ENCODE data around the gene PDE4D. TPM values are rescaled to one million over a fixed set of nuclear protein-coding genes. Genes with fewer than 3 reads are reported as not detected.

PDE4D gene
- total and polyA plus RNA-seq, 2 donors (not counting 3 experiments of a cell fraction or from before 2014, with no cell fraction given): 34.5 to 51.2 TPM

DNA sequence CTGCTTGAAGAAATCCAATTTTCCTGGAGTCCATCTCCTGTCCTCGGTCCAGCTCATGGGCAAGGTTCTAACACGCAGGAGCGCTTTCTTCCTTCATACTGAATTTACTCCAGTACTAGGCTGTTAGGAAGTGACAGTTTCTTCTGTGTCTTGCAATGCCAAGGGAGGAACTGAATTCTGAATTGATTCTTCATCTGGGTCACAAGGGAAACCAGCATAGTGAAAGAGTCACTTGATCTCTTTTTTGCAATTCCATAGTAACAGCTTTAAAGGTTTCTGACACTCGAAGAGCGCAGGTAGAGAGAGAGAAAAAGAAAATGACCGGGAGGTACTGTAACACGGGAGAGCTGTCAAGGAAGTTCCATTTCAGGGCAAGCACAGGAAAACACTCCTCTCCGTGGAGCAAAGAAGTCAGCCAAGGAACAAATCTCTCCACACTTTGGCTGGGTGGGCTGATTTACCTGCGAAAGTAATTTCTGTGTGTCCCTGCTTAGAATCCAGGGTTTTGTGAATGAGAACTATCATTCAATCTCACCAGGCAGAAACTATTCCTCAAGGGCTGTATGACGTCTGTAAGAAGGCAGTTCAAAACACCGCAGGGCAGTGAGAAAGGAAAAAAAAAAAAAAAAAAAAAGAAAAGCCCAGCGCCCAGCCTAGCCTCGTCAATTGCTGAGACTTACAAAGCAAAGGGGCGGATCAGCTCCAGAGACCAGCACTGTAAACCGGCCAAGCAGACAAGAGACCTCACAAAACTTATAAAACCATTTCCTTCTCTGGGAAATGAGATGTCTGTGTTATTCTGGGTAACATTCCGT is 617.8 kb downstream of the PDE4D start:
- Histone ChIP-seq H3K4me2 (ENCODE audit: insufficient read depth, low read length) (peak overlapping the region; percentile 100), H3K4me1 (ENCODE audit: control insufficient read depth, extremely low read depth, insufficient read depth, low read length) (peaks cover 25% of the 10 kb centered on the region), H3K27me3 (ENCODE audit: control insufficient read depth in 2 of 2, insufficient read depth in 2 of 2, low read length in 2 of 2) (no peaks in the 10 kb centered on the region), H3K79me2 (ENCODE audit: control insufficient read depth, insufficient read depth, low read length) (no peaks in the 10 kb centered on the region), H3K9ac (replicated peaks; ENCODE audit: extremely low read depth, insufficient read depth, low read length) (peak overlapping the region; percentile 94), H4K20me1 (replicated peaks; ENCODE audit: control insufficient read depth, extremely low read depth, insufficient read depth, low read length) (no peaks in the 10 kb centered on the region), H3K36me3 (ENCODE audit: control insufficient read depth in 2 of 2, extremely low read depth in 1 of 2, insufficient read depth in 2 of 2, low read length in 2 of 2) (no peaks in the 10 kb centered on the region), H3K9me3 (replicated peaks; ENCODE audit: control insufficient read depth, insufficient read depth, low read length) (no peaks in the 10 kb centered on the region), H2AFZ (ENCODE audit: low read depth, low read length) (peak overlapping the region; percentile 91), H3K9me1 (replicated peaks; ENCODE audit: control insufficient read depth, extremely low read depth, insufficient read depth, low read length) (no peaks in the 10 kb centered on the region), H3K4me3 (replicated peaks in 1 of 3; ENCODE audit: insufficient read depth in 1 of 3, low read depth in 1 of 3, low read length in 3 of 3) (peak overlapping the region; percentile 34 to 97 (median 52)), H3K27ac (ENCODE audit: insufficient read depth, low read depth, low read length) (peak overlapping the region; percentile 90)
- FAIRE-seq (peak; percentile 62), DNase-seq (ENCODE audit: low read depth, low spot score) (peak; percentile 85)
- dilution Hi-C loops (cut with MboI; ENCODE audit: extremely low pct_ligation_motif_present, low sequenced_read_pairs): no loop called here
- BruUV-seq (replicated peaks): TSS peak; percentile 56
- POLR2A ChIA-PET: interaction anchor here (1.3 kb wide), 1 partner anchor 9 kb away, joined by 5 read pairs; no protein-coding TSS in a partner anchor
- intact Hi-C loops (cut with micrococcal nuclease): loop anchor here (1.0 to 5.0 kb wide), 4 partner anchors 13 to 53 kb away; no protein-coding TSS in a partner anchor
- TF ChIP-seq EZH2 (IDR thresholded peaks at IDR 0.05; ENCODE audit: borderline replicate concordance, low read depth, low read length, severe bottlenecking): no peak
- no peak for TF ChIP-seq GATA2 (IDR thresholded peaks at IDR 0.05; ENCODE audit: insufficient read depth, insufficient read length, low read depth, low read length)
- peak; percentile 5 for TF ChIP-seq POLR2A (IDR thresholded peaks at IDR 0.05; ENCODE audit: low read depth, low read length)
- TF ChIP-seq, protein P1, sequence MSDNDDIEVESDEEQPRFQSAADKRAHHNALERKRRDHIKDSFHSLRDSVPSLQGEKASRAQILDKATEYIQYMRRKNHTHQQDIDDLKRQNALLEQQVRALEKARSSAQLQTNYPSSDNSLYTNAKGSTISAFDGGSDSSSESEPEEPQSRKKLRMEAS (IDR thresholded peaks at IDR 0.05; ENCODE audit: insufficient read depth, insufficient read length): no peak
- CTCF ChIA-PET: interaction anchor here (1.1 to 3.7 kb wide), 9 partner anchors 10 to 384 kb away, joined by 3 to 17 read pairs (median 7); no protein-coding TSS in a partner anchor

DNA sequence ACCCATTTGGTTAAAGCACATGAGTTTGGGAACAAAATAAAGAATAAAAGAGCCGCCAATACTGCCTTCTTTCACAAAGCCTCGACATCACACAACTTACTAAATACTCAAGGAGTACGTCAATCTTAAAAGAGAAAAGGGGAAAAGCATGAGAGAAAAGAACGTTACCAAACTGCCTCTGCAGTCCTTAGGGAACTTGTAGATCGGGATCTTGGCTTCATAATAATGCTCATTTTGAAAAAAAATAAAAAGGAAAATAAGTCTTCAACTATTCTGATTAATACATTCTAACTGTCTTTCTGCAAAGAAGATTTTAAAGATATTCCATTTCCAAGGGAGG is 618.4 kb downstream of the PDE4D start:
- FAIRE-seq: no peak
- no peaks in the 10 kb centered on the region for H3K9me1 ChIP-seq (replicated peaks; ENCODE audit: control insufficient read depth, extremely low read depth, insufficient read depth, low read length)
- peak overlapping the region; percentile 34 to 97 (median 52) for H3K4me3 ChIP-seq (replicated peaks in 1 of 3; ENCODE audit: insufficient read depth in 1 of 3, low read depth in 1 of 3, low read length in 3 of 3)
- POLR2A ChIA-PET: no interaction called here
- H3K79me2 ChIP-seq (ENCODE audit: control insufficient read depth, insufficient read depth, low read length): no peaks in the 10 kb centered on the region
- H3K4me2 ChIP-seq (ENCODE audit: insufficient read depth, low read length): peak overlapping the region; percentile 100
- peak overlapping the region; percentile 94 for H3K9ac ChIP-seq (replicated peaks; ENCODE audit: extremely low read depth, insufficient read depth, low read length)
- no peaks in the 10 kb centered on the region for H3K36me3 ChIP-seq (ENCODE audit: control insufficient read depth in 2 of 2, extremely low read depth in 1 of 2, insufficient read depth in 2 of 2, low read length in 2 of 2)
- H3K27me3 ChIP-seq (ENCODE audit: control insufficient read depth in 2 of 2, insufficient read depth in 2 of 2, low read length in 2 of 2): no peaks in the 10 kb centered on the region
- peak overlapping the region; percentile 91 for H2AFZ ChIP-seq (ENCODE audit: low read depth, low read length)
- intact Hi-C loops (cut with micrococcal nuclease): loop anchor here (5.0 kb wide), 1 partner anchor 38 kb away; no protein-coding TSS in a partner anchor
- peaks cover 25% of the 10 kb centered on the region for H3K4me1 ChIP-seq (ENCODE audit: control insufficient read depth, extremely low read depth, insufficient read depth, low read length)
- peak overlapping the region; percentile 90 for H3K27ac ChIP-seq (ENCODE audit: insufficient read depth, low read depth, low read length)
- CTCF ChIA-PET: interaction anchor here (1.1 to 3.7 kb wide), 7 partner anchors 10 to 383 kb away, joined by 3 to 17 read pairs (median 7); no protein-coding TSS in a partner anchor
- no peak for DNase-seq (ENCODE audit: low read depth, low spot score)
- no peak for TF ChIP-seq MYC (IDR thresholded peaks at IDR 0.05; ENCODE audit: low read depth, low read length)
- no peak for TF ChIP-seq EZH2 (IDR thresholded peaks at IDR 0.05; ENCODE audit: borderline replicate concordance, low read depth, low read length, severe bottlenecking)
- TF ChIP-seq, protein P1 (IDR thresholded peaks at IDR 0.05; ENCODE audit: insufficient read depth, insufficient read length): no peak
- no peak for TF ChIP-seq GATA2 (IDR thresholded peaks at IDR 0.05; ENCODE audit: insufficient read depth, insufficient read length, low read depth, low read length)
- TF ChIP-seq JUN (IDR thresholded peaks at IDR 0.05; ENCODE audit: borderline replicate concordance, insufficient read depth, insufficient read length, low read depth): no peak
- no peak for TF ChIP-seq POLR2AphosphoS5 (IDR thresholded peaks at IDR 0.05; ENCODE audit: insufficient read depth, low read depth, low read length)
- TF ChIP-seq FOS (IDR thresholded peaks at IDR 0.05; ENCODE audit: borderline replicate concordance, insufficient read depth, low read length): no peak
- TF ChIP-seq, protein P2, sequence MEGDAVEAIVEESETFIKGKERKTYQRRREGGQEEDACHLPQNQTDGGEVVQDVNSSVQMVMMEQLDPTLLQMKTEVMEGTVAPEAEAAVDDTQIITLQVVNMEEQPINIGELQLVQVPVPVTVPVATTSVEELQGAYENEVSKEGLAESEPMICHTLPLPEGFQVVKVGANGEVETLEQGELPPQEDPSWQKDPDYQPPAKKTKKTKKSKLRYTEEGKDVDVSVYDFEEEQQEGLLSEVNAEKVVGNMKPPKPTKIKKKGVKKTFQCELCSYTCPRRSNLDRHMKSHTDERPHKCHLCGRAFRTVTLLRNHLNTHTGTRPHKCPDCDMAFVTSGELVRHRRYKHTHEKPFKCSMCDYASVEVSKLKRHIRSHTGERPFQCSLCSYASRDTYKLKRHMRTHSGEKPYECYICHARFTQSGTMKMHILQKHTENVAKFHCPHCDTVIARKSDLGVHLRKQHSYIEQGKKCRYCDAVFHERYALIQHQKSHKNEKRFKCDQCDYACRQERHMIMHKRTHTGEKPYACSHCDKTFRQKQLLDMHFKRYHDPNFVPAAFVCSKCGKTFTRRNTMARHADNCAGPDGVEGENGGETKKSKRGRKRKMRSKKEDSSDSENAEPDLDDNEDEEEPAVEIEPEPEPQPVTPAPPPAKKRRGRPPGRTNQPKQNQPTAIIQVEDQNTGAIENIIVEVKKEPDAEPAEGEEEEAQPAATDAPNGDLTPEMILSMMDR (IDR thresholded peaks at IDR 0.05; ENCODE audit: extremely low read depth in 1 of 2, insufficient read depth in 1 of 2, low read depth in 1 of 2, low read length in 2 of 2): no peak
- TF ChIP-seq POLR2A (IDR thresholded peaks at IDR 0.05; ENCODE audit: low read depth, low read length): no peak
- dilution Hi-C loops (cut with MboI; ENCODE audit: extremely low pct_ligation_motif_present, low sequenced_read_pairs): no loop called here
- no peaks in the 10 kb centered on the region for H3K9me3 ChIP-seq (replicated peaks; ENCODE audit: control insufficient read depth, insufficient read depth, low read length)
- BruUV-seq (replicated peaks): no TSS peak
- no peaks in the 10 kb centered on the region for H4K20me1 ChIP-seq (replicated peaks; ENCODE audit: control insufficient read depth, extremely low read depth, insufficient read depth, low read length)

Data from endothelial cell of umbilical vein (primary cell).